Activated T-cell treated with anti-CD3 and anti-CD28 coated beads, Interleukin-2, amount 50 U/mL, for 72 hours (primary cell): ENCODE data around the gene SAMD1. TPM values are rescaled to one million over a fixed set of nuclear protein-coding genes. Genes with fewer than 3 reads are reported as not detected.
A peak's percentile ranks its signal among the peaks of the same experiment; 100 is the strongest.

ENCODE experiments used
- ATAC-seq, 2 donors: fragments of 150-1000 bp; cut with Tn5 transposase; replicated peaks in 1 of 2; 2 replicates each; pipeline ENCODE4 v1.10.0; 2021; ENCODE audit warnings: moderate library complexity in 2 of 2, mild to moderate bottlenecking in 1 of 2
- DNase-seq, 2 donors: peaks; one replicate each; pipeline ENCODE4 v3.0.0; 2021 to 2022; ENCODE audit warnings: mixed read lengths in 1 of 2
- H3K27ac Mint-ChIP-seq: one replicate; pipeline ENCODE4 v1.8.0; 2022; ENCODE audit warnings: mild to moderate bottlenecking, moderate library complexity, mixed read lengths
- H3K27me3 Mint-ChIP-seq: one replicate; pipeline ENCODE4 v1.8.0; 2022; ENCODE audit warnings: low read depth, mixed read lengths
- H3K36me3 Mint-ChIP-seq, 2 donors: one replicate each; pipeline ENCODE4 v1.8.0; 2022; ENCODE audit warnings: mixed read lengths in 2 of 2, mild to moderate bottlenecking in 1 of 2; ENCODE audit not compliant: insufficient read depth in 2 of 2
- H3K4me1 Mint-ChIP-seq: one replicate; pipeline ENCODE4 v1.8.0; 2022; ENCODE audit warnings: low read depth, mixed read lengths
- H3K4me3 Mint-ChIP-seq, 2 donors: one replicate each; pipeline ENCODE4 v1.8.0; 2022; ENCODE audit warnings: mild to moderate bottlenecking in 2 of 2, mixed read lengths in 2 of 2, moderate library complexity in 2 of 2
- H3K9me3 Mint-ChIP-seq, 2 donors: one replicate each; pipeline ENCODE4 v1.8.0; 2022; ENCODE audit warnings: mixed read lengths in 2 of 2
- total RNA-seq, 2 donors: library from RNA; stranded (reverse); gene quantifications; one replicate each; pipeline ENCODE4 v1.2.3, GENCODE V29; 2022

The SAMD1 gene
- total RNA-seq, 2 donors from 2014 or later, result 41.6 to 77.1 TPM

- Mint-ChIP-seq H3K9me3 (no peaks in the 10 kb centered on the region), H3K27me3 (no peaks in the 10 kb centered on the region), H3K4me3 (peak overlapping the region; percentile 98 to 99), H3K27ac (peak overlapping the region; percentile 32), H3K4me1 (peaks cover 10% of the 10 kb centered on the region), H3K36me3 (peaks cover 0 to 4% of the 10 kb centered on the region in 2 donors)
- DNase-seq, result peak; percentile 40 to 49
- ATAC-seq, result peak; percentile 10 to 11
Observed at GRCh38 chr19:14073925-14074838, 16.4 kb downstream of the SAMD1 start.

GRCh38 chr19:14073261-14073924 is 17.2 kb downstream of the SAMD1 start:
- Mint-ChIP-seq H3K9me3 (no peaks in the 10 kb centered on the region), H3K27me3 (no peaks in the 10 kb centered on the region), H3K4me1 (peaks cover 10% of the 10 kb centered on the region), H3K4me3 (peak overlapping the region; percentile 98 to 99), H3K36me3 (peaks cover 0 to 4% of the 10 kb centered on the region in 2 donors), H3K27ac (peak overlapping the region; percentile 32)
- DNase-seq (peak; percentile 83 to 90), ATAC-seq (peak; percentile 75 to 76)

- no peak within 1 kb of the TSS for H3K27ac Mint-ChIP-seq
- peak; percentile 61 to 66 for DNase-seq
- ATAC-seq, result peak; percentile 29 to 34
- no peaks in the 10 kb centered on the region for H3K27me3 Mint-ChIP-seq
- H3K9me3 Mint-ChIP-seq, result no peaks in the 10 kb centered on the region
- H3K4me1 Mint-ChIP-seq, result peaks cover 10% of the 10 kb centered on the region
- peak within 1 kb of the TSS; percentile 98 to 99 for H3K4me3 Mint-ChIP-seq
- peaks cover 0 to 4% of the 10 kb centered on the region in 2 donors for H3K36me3 Mint-ChIP-seq
Observed at GRCh38 chr19:14072535-14073260, 17.9 kb downstream of the SAMD1 start, which contains the start of gene MISP3. TSS of gene MISP3 (plus strand) at chr19:14072786. CDS start at chr19:14073310, 524 bp downstream.

- Mint-ChIP-seq H3K4me3 (peak overlapping the region; percentile 53 to 56), H3K36me3 (peaks cover 0 to 4% of the 10 kb centered on the region in 2 donors)
Observed at GRCh38 chr19:14070268-14071050, 20.1 kb downstream of the SAMD1 start.

GRCh38 chr19:14066134-14066533 is 24.4 kb downstream of the SAMD1 start:
- ATAC-seq (peak in 1 of 2 donors; percentile 13), DNase-seq (no peak)
- H3K4me3 Mint-ChIP-seq, result no peak overlapping the region
- no peaks in the 10 kb centered on the region for H3K36me3 Mint-ChIP-seq
- H3K27me3 Mint-ChIP-seq, result no peaks in the 10 kb centered on the region
- no peak overlapping the region for H3K27ac Mint-ChIP-seq
- no peaks in the 10 kb centered on the region for H3K4me1 Mint-ChIP-seq
- H3K9me3 Mint-ChIP-seq, result no peaks in the 10 kb centered on the region

More at GRCh38 chr19:14070268-14071050, 20.1 kb downstream of the SAMD1 start:
- Mint-ChIP-seq H3K9me3 (no peaks in the 10 kb centered on the region), H3K27ac (no peak overlapping the region), H3K4me1 (peaks cover 10% of the 10 kb centered on the region), H3K27me3 (no peaks in the 10 kb centered on the region)
- no peak for DNase-seq
- no peak for ATAC-seq

GRCh38 chr19:14063105-14063504 is 27.4 kb downstream of the SAMD1 start:
- ATAC-seq, result no peak
- Mint-ChIP-seq H3K4me3 (no peak overlapping the region), H3K27ac (no peak overlapping the region), H3K36me3 (no peaks in the 10 kb centered on the region), H3K4me1 (peaks cover 16% of the 10 kb centered on the region), H3K9me3 (no peaks in the 10 kb centered on the region), H3K27me3 (peaks cover 28% of the 10 kb centered on the region)
- no peak for DNase-seq

- no peak for ATAC-seq
- Mint-ChIP-seq H3K4me1 (peaks cover 22% of the 10 kb centered on the region), H3K27ac (no peak overlapping the region), H3K9me3 (no peaks in the 10 kb centered on the region), H3K36me3 (no peaks in the 10 kb centered on the region), H3K27me3 (peaks cover 34% of the 10 kb centered on the region), H3K4me3 (no peak overlapping the region)
- no peak for DNase-seq
Observed at GRCh38 chr19:14062558-14062855, 28.0 kb downstream of the SAMD1 start.

- ATAC-seq, result no peak
- Mint-ChIP-seq H3K27me3 (peaks cover 34% of the 10 kb centered on the region), H3K4me3 (no peak within 1 kb of the TSS), H3K27ac (no peak within 1 kb of the TSS), H3K4me1 (peaks cover 22% of the 10 kb centered on the region), H3K36me3 (no peaks in the 10 kb centered on the region), H3K9me3 (no peaks in the 10 kb centered on the region)
- no peak for DNase-seq
Observed at GRCh38 chr19:14061751-14062557, 28.6 kb downstream of the SAMD1 start, which contains the start of gene PALM3. TSS of gene PALM3 (minus strand) at chr19:14062076. CDS start at chr19:14061980, 96 bp downstream.

- no peak for DNase-seq
- Mint-ChIP-seq H3K27ac (no peak overlapping the region), H3K9me3 (no peaks in the 10 kb centered on the region), H3K36me3 (no peaks in the 10 kb centered on the region), H3K4me1 (peaks cover 22% of the 10 kb centered on the region), H3K4me3 (no peak overlapping the region), H3K27me3 (peaks cover 34% of the 10 kb centered on the region)
- ATAC-seq, result no peak
Observed at GRCh38 chr19:14061081-14061749, 29.3 kb downstream of the SAMD1 start.

- H3K4me3 Mint-ChIP-seq, result peak overlapping the region in 1 of 2 donors; percentile 26
- no peak overlapping the region for H3K27ac Mint-ChIP-seq
- peaks cover 22% of the 10 kb centered on the region for H3K4me1 Mint-ChIP-seq
- peaks cover 34% of the 10 kb centered on the region for H3K27me3 Mint-ChIP-seq
- ATAC-seq (no peak), DNase-seq (no peak)
- H3K36me3 Mint-ChIP-seq, result no peaks in the 10 kb centered on the region
- H3K9me3 Mint-ChIP-seq, result no peaks in the 10 kb centered on the region
Observed at GRCh38 chr19:14059652-14060155, 30.8 kb downstream of the SAMD1 start.

GRCh38 chr19:14059093-14059480 is 31.5 kb downstream of the SAMD1 start:
- DNase-seq (peak; percentile 63 to 65), ATAC-seq (peak; percentile 45 to 59)

More at GRCh38 chr19:14059093-14059480, 31.5 kb downstream of the SAMD1 start:
- peaks cover 22% of the 10 kb centered on the region for H3K4me1 Mint-ChIP-seq
- H3K27ac Mint-ChIP-seq, result no peak overlapping the region
- peaks cover 34% of the 10 kb centered on the region for H3K27me3 Mint-ChIP-seq
- no peaks in the 10 kb centered on the region for H3K36me3 Mint-ChIP-seq
- H3K9me3 Mint-ChIP-seq, result no peaks in the 10 kb centered on the region
- H3K4me3 Mint-ChIP-seq, result peak overlapping the region; percentile 85 to 86
